B cell (primary cell): ENCODE data around the gene DTX3. TPM values are rescaled to one million over a fixed set of nuclear protein-coding genes. Genes with fewer than 3 reads are reported as not detected.

ENCODE experiments used
- ATAC-seq: fragments of 200-7000 bp; cut with Tn5 transposase; one replicate; pipeline ENCODE4 v1.10.0; 2021; ENCODE audit warnings: low read depth, mild to moderate bottlenecking, moderate number of reproducible peaks, moderate library complexity
- CTCF ChIA-PET: fragments of 350-600 bp; sonication (Branson Sonifier 250); formaldehyde crosslinking; loops from one replicate; lab custom pipeline; 2021; ENCODE audit warnings: antibody characterized with exemption, inconsistent platforms; lab: Charles Lee
- POLR2A ChIA-PET: fragments of 350-600 bp; sonication (Branson Sonifier 250); formaldehyde crosslinking; loops from one replicate; lab custom pipeline; 2021; ENCODE audit warnings: antibody characterized with exemption; lab: Charles Lee
- DNase-seq: peaks from one replicate; pipeline ENCODE4 v3.0.0; 2013
- H2AFZ ChIP-seq: 2 replicates; pipeline ENCODE4 v1.6.1; 2012; ENCODE audit warnings: mild to moderate bottlenecking, low read depth, low read length; ENCODE audit not compliant: insufficient read depth, poor library complexity, severe bottlenecking
- H3K27ac ChIP-seq, 2 donors: 1 replicate in 1 of 2; 2 replicates in 1 of 2; pipeline ENCODE4 v1.5.1; 2012 to 2013; ENCODE audit warnings: low read length in 2 of 2, mild to moderate bottlenecking in 2 of 2, moderate library complexity in 1 of 2
- H3K27me3 ChIP-seq, 4 experiments: fragments of 200-600 bp in 1 of 4; sonication (generic) in 1 of 4; replicated peaks in 1 of 4; 1 replicate in 2 of 4; 2 replicates in 2 of 4; pipeline versions ENCODE4 v1.6.1 to v1.7.0; 2013 to 2016; ENCODE audit warnings: low read length in 3 of 4, mild to moderate bottlenecking in 2 of 4, mixed read lengths in 1 of 4, moderate library complexity in 1 of 4; ENCODE audit not compliant: insufficient read depth in 4 of 4, control insufficient read depth in 3 of 4; ENCODE audit errors: control extremely low read depth in 1 of 4
- H3K36me3 ChIP-seq, 2 experiments: replicated peaks in 1 of 2; 1 replicate in 1 of 2; 2 replicates in 1 of 2; pipeline versions ENCODE4 v1.6.1 to v1.7.1; 2013; ENCODE audit warnings: low read length in 1 of 2; ENCODE audit not compliant: insufficient read depth in 2 of 2, control insufficient read depth in 1 of 2; ENCODE audit errors: control extremely low read depth in 1 of 2, extremely low read depth in 1 of 2
- H3K4me1 ChIP-seq, 2 donors: fragments of 200-600 bp in 1 of 2; sonication (generic) in 1 of 2; 1 replicate in 1 of 2; 2 replicates in 1 of 2; pipeline versions ENCODE4 v1.5.1 to v1.6.1; 2013 to 2017; ENCODE audit warnings: low read length in 2 of 2; ENCODE audit not compliant: control insufficient read depth in 2 of 2, insufficient read depth in 2 of 2
- H3K4me2 ChIP-seq: replicated peaks from 2 replicates; pipeline ENCODE3; 2012; ENCODE audit warnings: mild to moderate bottlenecking, low read depth, low read length; ENCODE audit not compliant: poor library complexity, severe bottlenecking
- H3K4me3 ChIP-seq, 5 experiments: fragments of 200-600 bp in 1 of 5; sonication (generic) in 1 of 5; 1 replicate in 3 of 5; 2 replicates in 2 of 5; pipeline versions ENCODE4 v1.5.1 to v1.7.0; 2011 to 2016; ENCODE audit warnings: low read length in 4 of 5, mild to moderate bottlenecking in 4 of 5, low read depth in 2 of 5, control low read depth in 1 of 5, moderate library complexity in 1 of 5; ENCODE audit not compliant: insufficient read depth in 1 of 5; ENCODE audit errors: control extremely low read depth in 1 of 5, extremely low read depth in 1 of 5
- H3K79me2 ChIP-seq: fragments of 200-600 bp; sonication (generic); one replicate; pipeline ENCODE4 v1.6.0; 2016; ENCODE audit warnings: low read length; ENCODE audit not compliant: control insufficient read depth, insufficient read depth
- H3K9ac ChIP-seq: fragments of 200-600 bp; sonication (generic); 2 replicates; pipeline ENCODE4 v1.6.1; 2017; ENCODE audit warnings: mild to moderate bottlenecking, low read length, moderate library complexity
- H3K9me3 ChIP-seq, 3 donors: one replicate each; pipeline versions ENCODE4 v1.6.1 to v1.7.1; 2013; ENCODE audit warnings: low read length in 2 of 3; ENCODE audit not compliant: control insufficient read depth in 2 of 3, insufficient read depth in 1 of 3; ENCODE audit errors: control extremely low read depth in 1 of 3
- H4K20me1 ChIP-seq: 2 replicates; pipeline ENCODE4 v1.6.0; 2012; ENCODE audit warnings: mild to moderate bottlenecking, low read length; ENCODE audit not compliant: insufficient read depth, control insufficient read depth, poor library complexity, severe bottlenecking
- H3K27ac Mint-ChIP-seq: one replicate; pipeline ENCODE4 v1.8.0; 2021; ENCODE audit warnings: mixed read lengths
- H3K27me3 Mint-ChIP-seq: one replicate; pipeline ENCODE4 v1.8.0; 2021; ENCODE audit warnings: mixed read lengths
- H3K4me1 Mint-ChIP-seq: one replicate; pipeline ENCODE4 v1.8.0; 2021; ENCODE audit warnings: mixed read lengths
- H3K4me3 Mint-ChIP-seq: one replicate; pipeline ENCODE4 v1.8.0; 2021; ENCODE audit warnings: mixed read lengths
- H3K9me3 Mint-ChIP-seq: one replicate; pipeline ENCODE4 v1.8.0; 2022; ENCODE audit warnings: mixed read lengths; ENCODE audit not compliant: insufficient read depth
- EZH2 ChIP-seq: IDR thresholded peaks from 2 replicates; pipeline ENCODE4 v1.6.1; 2012; ENCODE audit warnings: borderline replicate concordance, low read depth, mild to moderate bottlenecking, moderate library complexity, low read length; ENCODE audit not compliant: insufficient read depth, poor library complexity, severe bottlenecking
- WGBS: methylation state at CpG from one replicate; pipeline ENCODE4 v1.1.5; 2013; ENCODE audit warnings: missing lambda C conversion rate; ENCODE audit not compliant: insufficient coverage; 5-methylcytosine and 5-hydroxymethylcytosine counted together
- intact Hi-C: fragments of 100-400 bp; cut with micrococcal nuclease; formaldehyde crosslinking; loops from one replicate; pipeline ENCODE4 v1.10.0; 2022
- polyA plus RNA-seq: library from polyadenylated mRNA; depleted of rRNA; stranded (reverse); fragments of >200 nt; gene quantifications from 2 replicates; pipeline ENCODE4 v1.2.3, GENCODE V29; 2012
- total RNA-seq, 2 donors: library from RNA; stranded (reverse); fragments of 120-200 nt in 1 of 2; gene quantifications; 1 replicate in 1 of 2; 2 replicates in 1 of 2; pipeline versions ENCODE4 v1.2.3 to v1.2.4, GENCODE V29; 2013 to 2022
- TF ChIP-seq, protein P1 (sequence below): fragments of 200-600 bp; IDR thresholded peaks from one replicate; pipeline ENCODE4 v1.8.0; 2022; ENCODE audit warnings: antibody characterized with exemption, mild to moderate bottlenecking

DTX3 gene
- total and polyA plus RNA-seq, 2 donors (not counting 1 experiment from before 2014, with no cell fraction given) = 3.5 to 7.3 TPM

DNA sequence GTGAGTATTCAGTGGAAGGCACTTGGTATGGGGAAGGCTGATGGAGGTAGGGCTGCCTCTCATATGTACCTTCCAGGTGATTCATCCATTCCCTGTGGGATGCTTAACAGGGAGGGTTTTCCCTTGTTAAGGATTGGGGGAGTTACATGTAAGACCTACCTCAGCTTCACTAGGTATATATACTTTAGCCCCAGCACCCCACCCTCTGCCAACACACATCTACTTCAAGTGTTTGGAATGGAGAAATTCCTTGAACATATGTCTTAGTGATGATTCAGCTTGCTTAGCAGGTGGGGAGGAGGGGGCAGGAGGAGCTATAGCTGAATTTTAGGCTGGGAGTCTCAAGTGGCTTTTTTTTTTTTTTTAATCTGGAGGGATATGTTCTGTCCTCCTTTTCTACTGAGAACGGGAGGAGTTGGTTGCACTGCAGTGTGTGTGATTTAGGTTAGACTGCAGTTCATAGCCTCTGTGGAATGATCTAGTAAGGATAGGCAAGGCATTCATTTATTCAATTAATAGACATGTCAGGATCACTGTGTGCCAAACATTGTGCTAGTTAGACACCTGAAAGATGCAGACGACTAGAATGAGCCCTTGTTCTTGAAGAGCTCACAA is 12.0 kb upstream of the DTX3 start:
- intact Hi-C loops = no loop called here
- WGBS = no CpG with 5 or more reads among the region's 2 CpGs

DNA sequence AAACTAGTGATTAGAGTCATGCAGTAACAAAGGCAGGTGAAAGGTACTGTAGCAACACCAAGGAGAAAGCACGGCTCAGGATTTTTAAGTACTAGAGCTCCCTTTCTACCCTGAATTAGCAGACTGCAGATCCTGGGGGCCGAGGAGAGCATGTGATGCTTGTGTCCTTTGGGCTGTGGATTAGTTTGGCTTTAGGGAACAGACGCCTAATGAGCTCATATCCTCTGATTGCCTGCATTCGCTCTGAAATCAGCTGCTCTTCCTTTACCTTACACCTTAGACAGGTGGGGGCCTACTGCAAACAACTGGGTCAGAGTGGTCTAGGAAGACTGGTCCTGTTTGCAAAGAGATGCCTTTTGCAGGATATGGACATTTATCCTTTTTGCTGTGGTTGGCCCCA is 11.4 kb upstream of the DTX3 start:
- Mint-ChIP-seq H3K9me3 (no peaks in the 10 kb centered on the region), H3K27ac (no peak overlapping the region), H3K4me3 (no peak overlapping the region), H3K4me1 (peaks cover 26% of the 10 kb centered on the region), H3K27me3 (peaks cover 3% of the 10 kb centered on the region)
- peaks cover 3% of the 10 kb centered on the region for H4K20me1 ChIP-seq
- DNase-seq (no peak), ATAC-seq (no peak)
- H2AFZ ChIP-seq = no peak overlapping the region
- H3K4me1 ChIP-seq = peaks cover 14 to 21% of the 10 kb centered on the region in 2 donors
- no peaks in the 10 kb centered on the region for H3K9me3 ChIP-seq
- no peak overlapping the region for H3K27ac ChIP-seq
- peaks cover 15 to 36% of the 10 kb centered on the region in 2 experiments for H3K36me3 ChIP-seq
- H3K4me2 ChIP-seq = no peak overlapping the region
- H3K4me3 ChIP-seq = no peak overlapping the region
- 100% methylated on average over 2 of the region's 4 CpGs for WGBS
- POLR2A ChIA-PET = interaction anchor here (0.7 kb wide), 1 partner anchor 28 kb away, joined by 3 read pairs; no protein-coding TSS in a partner anchor
- H3K27me3 ChIP-seq = peaks cover 0 to 7% (median 2%) of the 10 kb centered on the region in 4 experiments
- intact Hi-C loops = no loop called here
- peaks cover 15% of the 10 kb centered on the region for H3K79me2 ChIP-seq
- TF ChIP-seq, protein P1, sequence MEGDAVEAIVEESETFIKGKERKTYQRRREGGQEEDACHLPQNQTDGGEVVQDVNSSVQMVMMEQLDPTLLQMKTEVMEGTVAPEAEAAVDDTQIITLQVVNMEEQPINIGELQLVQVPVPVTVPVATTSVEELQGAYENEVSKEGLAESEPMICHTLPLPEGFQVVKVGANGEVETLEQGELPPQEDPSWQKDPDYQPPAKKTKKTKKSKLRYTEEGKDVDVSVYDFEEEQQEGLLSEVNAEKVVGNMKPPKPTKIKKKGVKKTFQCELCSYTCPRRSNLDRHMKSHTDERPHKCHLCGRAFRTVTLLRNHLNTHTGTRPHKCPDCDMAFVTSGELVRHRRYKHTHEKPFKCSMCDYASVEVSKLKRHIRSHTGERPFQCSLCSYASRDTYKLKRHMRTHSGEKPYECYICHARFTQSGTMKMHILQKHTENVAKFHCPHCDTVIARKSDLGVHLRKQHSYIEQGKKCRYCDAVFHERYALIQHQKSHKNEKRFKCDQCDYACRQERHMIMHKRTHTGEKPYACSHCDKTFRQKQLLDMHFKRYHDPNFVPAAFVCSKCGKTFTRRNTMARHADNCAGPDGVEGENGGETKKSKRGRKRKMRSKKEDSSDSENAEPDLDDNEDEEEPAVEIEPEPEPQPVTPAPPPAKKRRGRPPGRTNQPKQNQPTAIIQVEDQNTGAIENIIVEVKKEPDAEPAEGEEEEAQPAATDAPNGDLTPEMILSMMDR = no peak
- TF ChIP-seq EZH2 = no peak
- no peak overlapping the region for H3K9ac ChIP-seq
- CTCF ChIA-PET = interaction anchor here (1.1 to 3.7 kb wide), 6 partner anchors 10 to 40 kb away, joined by 3 to 32 read pairs (median 6); partner anchors contain the start of gene B4GALNT1

More for the DNA sequence above, 12.0 kb upstream of the DTX3 start:
- H3K27ac Mint-ChIP-seq = no peak overlapping the region
- no peak for DNase-seq
- no peak overlapping the region for H3K4me3 ChIP-seq
- peaks cover 3% of the 10 kb centered on the region for H4K20me1 ChIP-seq
- TF ChIP-seq, protein P1 = no peak
- TF ChIP-seq EZH2 = no peak
- no peak overlapping the region for H3K27ac ChIP-seq
- peaks cover 14 to 21% of the 10 kb centered on the region in 2 donors for H3K4me1 ChIP-seq
- peaks cover 3% of the 10 kb centered on the region for H3K27me3 Mint-ChIP-seq
- H3K79me2 ChIP-seq = peaks cover 15% of the 10 kb centered on the region
- POLR2A ChIA-PET = no interaction called here
- H3K9ac ChIP-seq = no peak overlapping the region
- ATAC-seq = no peak
- CTCF ChIA-PET = interaction anchor here (1.1 to 3.7 kb wide), 8 partner anchors 10 to 40 kb away, joined by 3 to 32 read pairs (median 5); partner anchors contain the start of gene B4GALNT1
- peak overlapping the region; percentile 89 for H3K4me3 Mint-ChIP-seq
- no peak overlapping the region for H3K4me2 ChIP-seq
- peaks cover 15 to 32% of the 10 kb centered on the region in 2 experiments for H3K36me3 ChIP-seq
- H3K9me3 Mint-ChIP-seq = no peaks in the 10 kb centered on the region
- H3K27me3 ChIP-seq = peaks cover 0 to 12% (median 7%) of the 10 kb centered on the region in 4 experiments
- no peaks in the 10 kb centered on the region for H3K9me3 ChIP-seq
- H3K4me1 Mint-ChIP-seq = peaks cover 26% of the 10 kb centered on the region
- H2AFZ ChIP-seq = no peak overlapping the region
